ENCODE measurements around the gene TJP2.

Gene TJP2

DNA sequence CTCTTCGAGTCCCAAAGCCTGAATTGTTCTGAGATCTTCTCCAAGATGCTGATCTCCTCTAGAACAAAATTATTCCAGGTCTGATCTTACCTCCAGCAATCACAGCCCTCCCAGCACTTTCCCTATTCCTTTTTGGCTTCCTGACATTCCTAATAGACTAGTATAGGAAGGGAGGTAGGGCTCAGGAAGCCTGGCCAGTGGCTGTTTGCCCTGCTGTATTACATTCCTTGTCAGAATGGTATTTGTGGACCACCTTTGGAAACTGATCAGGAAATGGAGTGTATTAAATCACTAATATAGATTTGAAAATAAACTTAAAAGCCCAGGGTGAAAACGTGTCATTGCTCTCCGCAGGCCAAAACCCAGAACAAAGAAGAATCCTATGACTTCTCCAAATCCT is 76.6 kb downstream of the TJP2 start:
- no peak overlapping the region for H3K27ac ChIP-seq
- POLR2A ChIA-PET (ENCODE audit: low non-redundant PET): no interaction called here
- DNase-seq (ENCODE audit: low spot score): no peak
- CTCF ChIA-PET: interaction anchor here (0.5 to 0.7 kb wide), 2 partner anchors 407 to 699 kb away, joined by 3 read pairs; no protein-coding TSS in a partner anchor
- TF ChIP-seq, protein P1, sequence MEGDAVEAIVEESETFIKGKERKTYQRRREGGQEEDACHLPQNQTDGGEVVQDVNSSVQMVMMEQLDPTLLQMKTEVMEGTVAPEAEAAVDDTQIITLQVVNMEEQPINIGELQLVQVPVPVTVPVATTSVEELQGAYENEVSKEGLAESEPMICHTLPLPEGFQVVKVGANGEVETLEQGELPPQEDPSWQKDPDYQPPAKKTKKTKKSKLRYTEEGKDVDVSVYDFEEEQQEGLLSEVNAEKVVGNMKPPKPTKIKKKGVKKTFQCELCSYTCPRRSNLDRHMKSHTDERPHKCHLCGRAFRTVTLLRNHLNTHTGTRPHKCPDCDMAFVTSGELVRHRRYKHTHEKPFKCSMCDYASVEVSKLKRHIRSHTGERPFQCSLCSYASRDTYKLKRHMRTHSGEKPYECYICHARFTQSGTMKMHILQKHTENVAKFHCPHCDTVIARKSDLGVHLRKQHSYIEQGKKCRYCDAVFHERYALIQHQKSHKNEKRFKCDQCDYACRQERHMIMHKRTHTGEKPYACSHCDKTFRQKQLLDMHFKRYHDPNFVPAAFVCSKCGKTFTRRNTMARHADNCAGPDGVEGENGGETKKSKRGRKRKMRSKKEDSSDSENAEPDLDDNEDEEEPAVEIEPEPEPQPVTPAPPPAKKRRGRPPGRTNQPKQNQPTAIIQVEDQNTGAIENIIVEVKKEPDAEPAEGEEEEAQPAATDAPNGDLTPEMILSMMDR (conservative IDR thresholded peaks at IDR 0.05; ENCODE audit: low read depth): no peak

DNA sequence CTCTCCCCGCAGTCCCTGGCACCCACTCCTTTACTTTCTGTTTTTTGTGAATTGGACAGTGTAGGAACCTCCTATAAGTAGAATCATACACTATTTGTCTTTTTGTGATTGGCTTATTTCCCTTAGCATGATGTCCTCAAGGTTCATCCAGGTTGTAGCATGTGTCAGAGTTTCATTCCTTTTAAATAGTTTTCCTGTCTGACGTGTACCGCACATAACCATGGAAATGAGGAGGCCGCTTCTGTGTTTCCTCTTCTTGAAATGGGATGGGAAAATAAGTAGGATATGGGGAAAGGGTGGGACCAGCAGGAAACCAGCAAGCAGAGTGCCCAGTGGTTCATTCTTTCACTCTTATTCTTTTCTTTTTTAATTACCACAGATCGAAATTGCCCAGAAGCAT is 78.4 kb downstream of the TJP2 start:
- DNase-seq (ENCODE audit: low spot score): no peak
- peak overlapping the region; percentile 75 for H3K27ac ChIP-seq
- POLR2A ChIA-PET (ENCODE audit: low non-redundant PET): no interaction called here
- TF ChIP-seq, protein P1 (conservative IDR thresholded peaks at IDR 0.05; ENCODE audit: low read depth): no peak
- CTCF ChIA-PET: no interaction called here

GRCh38 chr9:69253057-69253456 is 79.0 kb downstream of the TJP2 start:
- DNase-seq (ENCODE audit: low spot score): peak; percentile 81
- TF ChIP-seq, protein P1 (conservative IDR thresholded peaks at IDR 0.05; ENCODE audit: low read depth): no peak
- POLR2A ChIA-PET (ENCODE audit: low non-redundant PET): no interaction called here
- peak overlapping the region; percentile 75 for H3K27ac ChIP-seq
- CTCF ChIA-PET: no interaction called here

- ChIA-PET POLR2A (ENCODE audit: low non-redundant PET) (no interaction called here), CTCF (no interaction called here)
- TF ChIP-seq, protein P1 (conservative IDR thresholded peaks at IDR 0.05; ENCODE audit: low read depth): no peak
- no peak for DNase-seq (ENCODE audit: low spot score)
- peak overlapping the region; percentile 75 for H3K27ac ChIP-seq
These were observed 80.1 kb downstream of the TJP2 start for GRCh38 chr9:69254223-69254622.

DNA sequence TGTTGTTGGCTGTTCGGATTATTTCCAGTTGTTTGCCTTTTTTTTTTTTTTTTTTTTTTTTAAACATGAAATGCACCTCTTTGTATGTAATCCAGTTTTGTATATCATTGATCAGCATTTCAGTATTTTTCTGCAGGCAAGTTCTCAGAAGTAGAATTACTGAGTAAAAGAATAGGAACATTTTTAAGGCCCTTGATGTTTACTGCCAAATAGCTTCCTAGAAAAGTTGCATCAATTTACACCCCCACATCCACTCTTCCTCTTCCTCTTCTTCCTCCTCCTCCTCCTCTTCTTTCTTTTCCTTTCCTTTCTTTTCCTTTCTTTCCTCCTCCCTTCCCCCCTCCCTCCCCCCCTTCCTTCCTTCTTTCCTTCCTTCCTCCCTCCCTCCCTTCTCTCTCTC is 81.5 kb downstream of the TJP2 start:
- ChIA-PET POLR2A (ENCODE audit: low non-redundant PET) (interaction anchor here (0.7 kb wide), 1 partner anchor 626 kb away, joined by 8 read pairs; no protein-coding TSS in a partner anchor), CTCF (no interaction called here)
- H3K27ac ChIP-seq: no peak overlapping the region
- TF ChIP-seq, protein P1 (conservative IDR thresholded peaks at IDR 0.05; ENCODE audit: low read depth): no peak
- no peak for DNase-seq (ENCODE audit: low spot score)

DNA sequence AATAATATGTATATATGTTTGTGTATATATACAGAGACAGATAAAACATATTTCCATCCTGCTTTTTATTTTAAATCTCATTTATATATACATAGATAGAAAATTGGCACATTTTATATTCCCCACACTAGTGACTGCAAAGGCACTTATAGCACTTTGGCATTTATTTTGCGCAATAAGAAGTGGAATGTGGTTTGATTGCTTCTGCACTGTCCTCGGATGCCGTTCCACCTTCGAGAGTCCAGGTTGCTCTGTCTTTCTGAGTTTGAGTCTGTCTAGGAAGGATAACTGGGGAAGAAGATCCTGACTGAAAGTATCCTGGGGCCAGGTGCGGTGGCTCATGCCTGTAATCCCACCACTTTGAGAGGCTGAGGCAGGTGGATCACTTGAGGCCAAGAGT is 84.5 kb downstream of the TJP2 start:
- ChIA-PET POLR2A (ENCODE audit: low non-redundant PET) (interaction anchor here (0.6 kb wide), 1 partner anchor 34 kb away, joined by 3 read pairs; no protein-coding TSS in a partner anchor), CTCF (no interaction called here)
- no peak overlapping the region for H3K27ac ChIP-seq
- DNase-seq (ENCODE audit: low spot score): no peak
- TF ChIP-seq, protein P1 (conservative IDR thresholded peaks at IDR 0.05; ENCODE audit: low read depth): no peak

GRCh38 chr9:69260161-69260560 is 86.1 kb downstream of the TJP2 start:
- POLR2A ChIA-PET (ENCODE audit: low non-redundant PET): no interaction called here
- no peak overlapping the region for H3K27ac ChIP-seq
- no peak for DNase-seq (ENCODE audit: low spot score)
- CTCF ChIA-PET: no interaction called here
- TF ChIP-seq, protein P1 (conservative IDR thresholded peaks at IDR 0.05; ENCODE audit: low read depth): no peak
